ENCODE results near the gene FAM131B.

The FAM131B gene

DNA sequence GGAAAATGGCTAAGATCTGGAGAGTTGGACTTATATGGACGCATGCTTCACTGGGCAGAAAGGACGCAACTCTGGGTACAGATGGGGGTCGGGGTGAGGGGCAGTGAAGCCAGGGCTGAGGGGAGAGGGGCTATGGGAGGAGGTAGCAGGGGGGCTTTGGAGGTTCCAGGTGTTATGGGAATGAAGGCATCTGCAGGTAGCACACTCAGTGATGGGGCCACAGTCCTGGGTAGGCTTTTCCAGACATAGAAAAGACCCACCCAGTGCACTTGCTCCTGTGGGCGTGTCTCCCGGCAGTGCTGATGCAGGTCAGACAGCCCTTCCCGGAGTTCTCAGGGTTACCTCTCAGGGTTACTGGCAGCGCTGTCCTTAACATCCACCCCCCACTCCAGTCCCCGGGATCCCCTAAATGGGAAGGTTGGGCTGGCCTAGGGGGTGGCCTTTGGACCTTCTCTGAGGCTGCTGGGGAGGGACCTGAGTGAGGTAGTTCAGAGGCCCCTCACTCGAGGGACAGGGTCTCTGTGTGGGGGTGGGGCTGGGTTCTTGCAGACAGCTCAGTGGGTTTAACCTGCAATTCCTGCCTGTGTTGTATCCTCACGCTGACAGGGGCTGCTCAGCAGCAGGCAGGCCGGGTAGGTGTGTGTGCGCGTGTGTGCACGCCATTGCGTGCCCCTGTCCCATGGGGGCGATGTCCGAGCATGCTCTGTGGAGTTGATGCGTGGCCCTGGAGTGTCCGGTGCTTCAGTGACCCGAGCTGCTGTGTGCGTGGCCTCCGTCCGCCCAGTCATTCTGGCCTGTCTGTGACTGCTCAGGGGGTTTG is 24.9 kb upstream of the FAM131B start:
- peak; percentile 1 for ATAC-seq

GRCh38 chr7:143385891-143386781 is 23.6 kb upstream of the FAM131B start:
- TF ChIP-seq RARB (CRISPR knock-in tag; IDR thresholded peaks at IDR 0.05) (peak; percentile 62; the same call in 1 of the 2 replicates), TOX (CRISPR knock-in tag; IDR thresholded peaks at IDR 0.05; ENCODE audit: borderline replicate concordance) (no peak)
- TF ChIP-seq, protein P1, sequence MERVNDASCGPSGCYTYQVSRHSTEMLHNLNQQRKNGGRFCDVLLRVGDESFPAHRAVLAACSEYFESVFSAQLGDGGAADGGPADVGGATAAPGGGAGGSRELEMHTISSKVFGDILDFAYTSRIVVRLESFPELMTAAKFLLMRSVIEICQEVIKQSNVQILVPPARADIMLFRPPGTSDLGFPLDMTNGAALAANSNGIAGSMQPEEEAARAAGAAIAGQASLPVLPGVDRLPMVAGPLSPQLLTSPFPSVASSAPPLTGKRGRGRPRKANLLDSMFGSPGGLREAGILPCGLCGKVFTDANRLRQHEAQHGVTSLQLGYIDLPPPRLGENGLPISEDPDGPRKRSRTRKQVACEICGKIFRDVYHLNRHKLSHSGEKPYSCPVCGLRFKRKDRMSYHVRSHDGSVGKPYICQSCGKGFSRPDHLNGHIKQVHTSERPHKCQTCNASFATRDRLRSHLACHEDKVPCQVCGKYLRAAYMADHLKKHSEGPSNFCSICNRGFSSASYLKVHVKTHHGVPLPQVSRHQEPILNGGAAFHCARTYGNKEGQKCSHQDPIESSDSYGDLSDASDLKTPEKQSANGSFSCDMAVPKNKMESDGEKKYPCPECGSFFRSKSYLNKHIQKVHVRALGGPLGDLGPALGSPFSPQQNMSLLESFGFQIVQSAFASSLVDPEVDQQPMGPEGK (CRISPR knock-in tag; IDR thresholded peaks at IDR 0.05; ENCODE audit: borderline replicate concordance): peak; percentile 54; the same call in 1 of the 2 replicates
- ATAC-seq: no peak

More for the DNA sequence above, 24.9 kb upstream of the FAM131B start:
- TF ChIP-seq SNAI2 (CRISPR knock-in tag; IDR thresholded peaks at IDR 0.05) (no peak), RARB (CRISPR knock-in tag; IDR thresholded peaks at IDR 0.05) (0 out of 2 replicates have a peak, but pooled peaks have one; percentile 27), ZFP3 (CRISPR knock-in tag; IDR thresholded peaks at IDR 0.05) (0 out of 2 replicates have a peak, but pooled peaks have one; percentile 20), ZC3H10 (CRISPR knock-in tag; IDR thresholded peaks at IDR 0.05) (peak; percentile 72)

GRCh38 chr7:143384661-143385631 is 22.4 kb upstream of the FAM131B start:
- ATAC-seq: no peak
- TF ChIP-seq ZFP30 (CRISPR knock-in tag; IDR thresholded peaks at IDR 0.05) (no peak), ZNF565 (CRISPR knock-in tag; conservative IDR thresholded peaks at IDR 0.05; ENCODE audit: low read depth) (no peak), ZC3H10 (CRISPR knock-in tag; IDR thresholded peaks at IDR 0.05) (0 out of 2 replicates have a peak, but pooled peaks have one; percentile 37), RARB (CRISPR knock-in tag; IDR thresholded peaks at IDR 0.05) (peak; percentile 65), OSR1 (CRISPR knock-in tag; IDR thresholded peaks at IDR 0.05) (no peak)
- TF ChIP-seq, protein P2, sequence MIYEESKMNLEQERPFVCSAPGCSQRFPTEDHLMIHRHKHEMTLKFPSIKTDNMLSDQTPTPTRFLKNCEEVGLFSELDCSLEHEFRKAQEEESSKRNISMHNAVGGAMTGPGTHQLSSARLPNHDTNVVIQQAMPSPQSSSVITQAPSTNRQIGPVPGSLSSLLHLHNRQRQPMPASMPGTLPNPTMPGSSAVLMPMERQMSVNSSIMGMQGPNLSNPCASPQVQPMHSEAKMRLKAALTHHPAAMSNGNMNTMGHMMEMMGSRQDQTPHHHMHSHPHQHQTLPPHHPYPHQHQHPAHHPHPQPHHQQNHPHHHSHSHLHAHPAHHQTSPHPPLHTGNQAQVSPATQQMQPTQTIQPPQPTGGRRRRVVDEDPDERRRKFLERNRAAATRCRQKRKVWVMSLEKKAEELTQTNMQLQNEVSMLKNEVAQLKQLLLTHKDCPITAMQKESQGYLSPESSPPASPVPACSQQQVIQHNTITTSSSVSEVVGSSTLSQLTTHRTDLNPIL (CRISPR knock-in tag; IDR thresholded peaks at IDR 0.05; ENCODE audit: low read depth): no peak; the same call in 1 of the 2 replicates

DNA sequence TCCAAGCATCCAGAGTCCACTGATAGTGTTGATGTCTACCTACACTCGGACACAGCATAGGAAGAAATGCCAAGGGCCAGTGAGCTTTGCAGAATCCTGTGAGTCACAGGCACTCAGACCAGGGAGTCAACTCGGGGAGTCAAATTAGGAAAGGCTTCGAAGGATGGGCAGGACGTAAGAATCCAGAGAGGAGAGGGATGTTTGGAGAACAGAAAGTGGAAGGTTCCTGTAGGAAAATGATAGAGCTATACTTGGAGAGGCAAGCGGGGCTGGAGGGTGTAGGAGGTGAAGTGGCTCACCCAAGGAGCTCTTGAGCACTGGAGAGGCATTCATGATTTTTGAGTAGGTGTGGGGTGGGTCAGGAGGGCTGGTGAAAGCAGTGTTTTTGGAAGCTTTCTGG is 21.6 kb upstream of the FAM131B start:
- TF ChIP-seq TOX (CRISPR knock-in tag; IDR thresholded peaks at IDR 0.05; ENCODE audit: borderline replicate concordance) (peak; percentile 15; the same call in 1 of the 2 replicates), ZC3H10 (CRISPR knock-in tag; IDR thresholded peaks at IDR 0.05) (0 out of 2 replicates have a peak, but pooled peaks have one; percentile 3), RARB (CRISPR knock-in tag; IDR thresholded peaks at IDR 0.05) (peak; percentile 4; the same call in 1 of the 2 replicates), ESRRG (CRISPR knock-in tag; IDR thresholded peaks at IDR 0.05) (no peak), ISL1 (CRISPR knock-in tag; IDR thresholded peaks at IDR 0.05) (no peak), ZNF8 (CRISPR knock-in tag; IDR thresholded peaks at IDR 0.05) (no peak), PPARA (CRISPR knock-in tag; IDR thresholded peaks at IDR 0.05; ENCODE audit: borderline replicate concordance) (no peak)
- TF ChIP-seq, protein P1 (CRISPR knock-in tag; IDR thresholded peaks at IDR 0.05; ENCODE audit: borderline replicate concordance): no peak

DNA sequence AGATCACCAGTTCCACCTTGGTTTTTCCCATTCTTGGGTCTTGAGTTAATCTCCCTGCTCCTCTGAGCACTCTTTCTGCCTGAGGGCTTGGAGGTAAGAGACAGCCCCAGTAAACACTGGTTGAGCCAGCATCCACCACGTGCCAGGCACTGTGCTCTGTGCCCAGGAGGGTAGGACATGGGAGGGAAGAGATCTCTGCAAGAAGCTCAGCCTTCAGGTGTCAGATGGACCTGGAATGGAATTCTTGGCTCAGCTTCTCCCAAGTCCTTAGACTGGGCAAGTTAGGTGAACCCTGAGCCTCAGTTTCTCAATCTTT is 21.1 kb upstream of the FAM131B start:
- TF ChIP-seq TOX (CRISPR knock-in tag; IDR thresholded peaks at IDR 0.05; ENCODE audit: borderline replicate concordance): peak; percentile 45; the same call in 1 of the 2 replicates
- TF ChIP-seq, protein P1 (CRISPR knock-in tag; IDR thresholded peaks at IDR 0.05; ENCODE audit: borderline replicate concordance): no peak
- TF ChIP-seq, protein P2 (CRISPR knock-in tag; IDR thresholded peaks at IDR 0.05; ENCODE audit: low read depth): no peak
- TF ChIP-seq, protein P3, sequence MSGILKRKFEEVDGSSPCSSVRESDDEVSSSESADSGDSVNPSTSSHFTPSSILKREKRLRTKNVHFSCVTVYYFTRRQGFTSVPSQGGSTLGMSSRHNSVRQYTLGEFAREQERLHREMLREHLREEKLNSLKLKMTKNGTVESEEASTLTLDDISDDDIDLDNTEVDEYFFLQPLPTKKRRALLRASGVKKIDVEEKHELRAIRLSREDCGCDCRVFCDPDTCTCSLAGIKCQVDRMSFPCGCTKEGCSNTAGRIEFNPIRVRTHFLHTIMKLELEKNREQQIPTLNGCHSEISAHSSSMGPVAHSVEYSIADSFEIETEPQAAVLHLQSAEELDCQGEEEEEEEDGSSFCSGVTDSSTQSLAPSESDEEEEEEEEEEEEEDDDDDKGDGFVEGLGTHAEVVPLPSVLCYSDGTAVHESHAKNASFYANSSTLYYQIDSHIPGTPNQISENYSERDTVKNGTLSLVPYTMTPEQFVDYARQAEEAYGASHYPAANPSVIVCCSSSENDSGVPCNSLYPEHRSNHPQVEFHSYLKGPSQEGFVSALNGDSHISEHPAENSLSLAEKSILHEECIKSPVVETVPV (CRISPR knock-in tag; IDR thresholded peaks at IDR 0.05): no peak
- TF ChIP-seq ZNF565 (CRISPR knock-in tag; conservative IDR thresholded peaks at IDR 0.05; ENCODE audit: low read depth): no peak
- ATAC-seq: no peak

More for the DNA sequence above, 21.6 kb upstream of the FAM131B start:
- ATAC-seq: no peak

Measured in SK-N-SH treated with all-trans-retinoic acid at 6 μM for 48 hours (cell line).